WTC11 (cell line): ENCODE data around the gene WWOX. TPM values are rescaled to one million over a fixed set of nuclear protein-coding genes. Genes with fewer than 3 reads are reported as not detected.

Source experiments
- ATAC-seq: fragments of 200-7000 bp; cut with Tn5 transposase; 2 replicates; pipeline ENCODE4 v1.10.0; 2021; ENCODE audit warnings: mild to moderate bottlenecking, moderate library complexity
- CTCF ChIA-PET: fragments of 300-600 bp; sonication (Branson Sonifier 250); formaldehyde crosslinking; loops from one replicate; lab custom pipeline; 2021; ENCODE audit warnings: antibody characterized with exemption; lab: Charles Lee
- POLR2A ChIA-PET: fragments of 350-600 bp; sonication (Branson Sonifier 250); formaldehyde crosslinking; loops from one replicate; lab custom pipeline; 2021; ENCODE audit warnings: antibody characterized with exemption; lab: Charles Lee
- DNase-seq: peaks from one replicate; pipeline ENCODE4 v3.0.0; 2021; ENCODE audit warnings: low spot score
- H3K27ac Mint-ChIP-seq: 2 replicates; pipeline ENCODE4 v1.8.0; 2021; ENCODE audit warnings: mixed read lengths
- H3K27me3 Mint-ChIP-seq: 2 replicates; pipeline ENCODE4 v1.8.0; 2021; ENCODE audit warnings: low read depth, mild to moderate bottlenecking, moderate library complexity, mixed read lengths
- H3K36me3 Mint-ChIP-seq: 2 replicates; pipeline ENCODE4 v1.8.0; 2021; ENCODE audit warnings: mixed read lengths
- H3K4me1 Mint-ChIP-seq: 2 replicates; pipeline ENCODE4 v1.8.0; 2022; ENCODE audit warnings: mixed read lengths
- H3K4me3 Mint-ChIP-seq: 2 replicates; pipeline ENCODE4 v1.8.0; 2021; ENCODE audit warnings: mild to moderate bottlenecking, moderate library complexity, mixed read lengths
- H3K9me3 Mint-ChIP-seq: 2 replicates; pipeline ENCODE4 v1.8.0; 2021; ENCODE audit warnings: mixed read lengths
- CBFB ChIP-seq: sonication (generic); formaldehyde crosslinking; IDR thresholded peaks from 2 replicates; pipeline ENCODE4 v1.8.1; 2022; ENCODE audit warnings: mild to moderate bottlenecking, low read depth, missing genetic modification reagents
- GTF2I ChIP-seq: fragments of 250-450 bp; sonication (Bioruptor Pico); conservative IDR thresholded peaks from 2 replicates; pipeline ENCODE4 v1.4.0; 2021; ENCODE audit warnings: mild to moderate bottlenecking
- KAT7 ChIP-seq: sonication (generic); formaldehyde crosslinking; IDR thresholded peaks from 2 replicates; pipeline ENCODE4 v1.8.1; 2023; ENCODE audit warnings: missing genetic modification reagents, mild to moderate bottlenecking, borderline replicate concordance
- MXD4 ChIP-seq: fragments of 250-450 bp; sonication (Bioruptor Pico); IDR thresholded peaks from 2 replicates; pipeline ENCODE4 v1.8.0; 2021; ENCODE audit warnings: mild to moderate bottlenecking, moderate library complexity, borderline replicate concordance
- PRRX2 ChIP-seq: fragments of 250-450 bp; sonication (Bioruptor Pico); IDR thresholded peaks from 2 replicates; pipeline ENCODE4 v1.8.0; 2021; ENCODE audit warnings: mild to moderate bottlenecking
- SMAD4 ChIP-seq: sonication (generic); formaldehyde crosslinking; IDR thresholded peaks from 2 replicates; pipeline ENCODE4 v1.8.0; 2022; ENCODE audit warnings: mild to moderate bottlenecking, missing genetic modification reagents
- TEAD1 ChIP-seq: sonication (generic); formaldehyde crosslinking; IDR thresholded peaks from 2 replicates; pipeline ENCODE4 v1.8.0; 2022; ENCODE audit warnings: mild to moderate bottlenecking, missing genetic modification reagents
- ZNF263 ChIP-seq: sonication (generic); formaldehyde crosslinking; IDR thresholded peaks from 2 replicates; pipeline ENCODE4 v1.8.1; 2022; ENCODE audit warnings: low read depth, mild to moderate bottlenecking, moderate library complexity, missing genetic modification reagents
- total RNA-seq: library from RNA; stranded (reverse); gene quantifications from 3 replicates; pipeline ENCODE4 v1.2.3, GENCODE V29; 2021
- TF ChIP-seq, protein P1 (sequence below): fragments of 250-450 bp; sonication (Bioruptor Pico); conservative IDR thresholded peaks from 2 replicates; pipeline ENCODE4 v1.9.0; 2021; ENCODE audit warnings: mild to moderate bottlenecking
- TF ChIP-seq, protein P2 (sequence below): sonication (generic); formaldehyde crosslinking; IDR thresholded peaks from 2 replicates; pipeline ENCODE4 v1.8.0; 2023; ENCODE audit warnings: missing genetic modification reagents, mild to moderate bottlenecking, borderline replicate concordance
- TF ChIP-seq, protein P3 (sequence below): sonication (generic); formaldehyde crosslinking; IDR thresholded peaks from 2 replicates; pipeline ENCODE4 v1.8.0; 2022; ENCODE audit warnings: mild to moderate bottlenecking, missing genetic modification reagents

Gene WWOX
- total RNA-seq, 1 experiment from 2014 or later = 15.7 TPM

DNA sequence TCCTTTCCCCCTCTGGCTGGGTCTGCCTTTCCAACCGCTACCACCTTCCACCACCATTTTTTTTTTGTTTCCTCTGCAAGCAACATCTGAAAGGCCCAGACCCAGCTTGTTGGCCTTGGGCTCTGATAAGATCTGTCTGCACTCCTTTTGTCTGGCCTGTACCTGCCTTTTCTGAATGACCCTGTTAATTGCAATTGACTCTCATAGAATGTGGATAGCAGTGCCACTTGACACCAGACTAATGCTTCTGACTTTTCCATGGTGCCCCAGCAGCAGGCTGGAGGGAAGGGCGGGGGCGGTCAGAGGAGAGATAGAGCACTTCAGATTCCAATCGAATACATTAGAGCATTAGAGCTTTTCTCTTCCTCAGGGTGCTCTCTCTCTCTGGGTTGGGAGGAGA is 538.9 kb downstream of the WWOX start (continued):
- no peak for TF ChIP-seq KAT7

DNA sequence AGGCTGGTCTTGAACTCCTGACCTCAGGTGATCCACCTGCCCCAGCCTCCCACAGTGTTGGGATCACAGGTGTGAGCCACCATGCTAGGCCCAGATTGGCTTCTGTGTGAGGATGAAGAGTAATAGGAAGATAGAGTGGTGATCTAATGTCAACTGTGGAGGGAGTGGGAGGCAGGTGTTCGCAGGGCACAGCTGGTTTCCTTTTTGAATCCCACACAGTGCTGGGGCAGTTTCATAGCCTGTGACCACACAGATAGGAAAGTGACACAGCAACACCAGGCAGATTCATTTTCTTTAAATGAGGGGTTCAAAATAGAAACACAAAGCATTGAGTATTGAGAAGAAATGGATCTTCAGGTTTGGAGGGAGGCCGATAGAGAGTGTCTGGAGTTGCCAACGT is 540.3 kb downstream of the WWOX start:
- H3K9me3 Mint-ChIP-seq = no peaks in the 10 kb centered on the region
- H3K4me3 Mint-ChIP-seq = no peak overlapping the region
- no peaks in the 10 kb centered on the region for H3K36me3 Mint-ChIP-seq
- ChIA-PET POLR2A (no interaction called here), CTCF (no interaction called here)
- ATAC-seq = no peak
- H3K27me3 Mint-ChIP-seq = no peaks in the 10 kb centered on the region; the same call in 1 of the 2 replicates
- no peak for DNase-seq
- peaks cover 29% of the 10 kb centered on the region for H3K4me1 Mint-ChIP-seq
- no peak for TF ChIP-seq GTF2I (CRISPR knock-in tag)
- TF ChIP-seq, protein P1, sequence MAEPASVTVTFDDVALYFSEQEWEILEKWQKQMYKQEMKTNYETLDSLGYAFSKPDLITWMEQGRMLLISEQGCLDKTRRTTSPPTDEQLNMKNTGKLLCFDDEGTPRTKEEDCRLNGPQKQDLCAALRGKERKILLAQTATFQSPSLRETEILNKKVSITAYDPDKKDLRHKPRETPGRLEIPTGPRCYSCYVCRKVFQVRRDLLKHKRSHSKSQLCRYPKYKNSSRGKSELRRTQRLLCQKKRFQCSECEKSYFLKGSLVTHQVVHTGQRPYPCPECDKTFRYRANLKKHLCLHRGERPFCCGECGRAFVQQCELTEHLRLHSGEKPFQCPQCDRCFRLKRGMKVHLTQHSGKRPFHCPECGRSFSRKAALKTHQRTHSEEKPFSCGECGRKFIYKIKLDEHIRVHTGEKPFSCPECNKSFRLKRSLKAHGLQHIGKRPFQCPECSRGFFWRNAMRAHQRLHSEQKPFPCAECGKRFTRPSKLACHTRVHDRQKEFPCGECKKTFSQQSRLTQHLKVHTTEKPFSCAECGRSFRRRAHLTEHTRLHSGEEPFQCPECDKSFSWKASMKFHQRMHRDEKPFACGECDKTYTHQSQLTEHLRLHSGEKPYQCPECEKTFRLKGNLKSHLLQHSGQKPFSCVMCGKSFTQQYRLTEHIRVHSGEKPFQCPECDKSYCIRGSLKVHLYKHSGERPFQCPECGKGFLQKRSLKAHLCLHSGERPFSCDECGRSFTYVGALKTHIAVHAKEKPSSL (CRISPR knock-in tag) = no peak
- no peak for TF ChIP-seq TEAD1
- no peak for TF ChIP-seq SMAD4
- no peak for TF ChIP-seq CBFB (CRISPR knock-in tag)
- no peak for TF ChIP-seq ZNF263 (CRISPR knock-in tag)
- H3K27ac Mint-ChIP-seq = no peak overlapping the region; the same call in 1 of the 2 replicates

DNA sequence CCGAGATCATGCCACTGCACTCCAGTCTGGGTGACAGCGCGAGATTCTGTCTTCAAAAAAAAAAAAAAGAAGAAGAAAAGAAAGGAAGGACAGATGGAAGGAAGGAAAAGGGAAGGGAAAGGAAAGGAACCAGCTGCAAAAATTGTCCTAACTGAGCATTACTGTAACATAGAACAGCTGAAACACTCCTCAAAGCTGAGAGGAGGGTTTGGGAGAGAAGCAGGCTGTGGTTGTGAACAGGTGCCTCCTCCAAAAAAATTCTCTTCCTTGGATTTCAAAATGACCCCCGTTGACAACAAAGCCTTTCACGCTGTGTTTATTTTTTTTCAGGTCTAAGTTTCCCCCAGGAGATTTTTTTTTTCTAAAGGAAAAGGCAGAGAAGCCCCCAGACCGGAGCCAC is 541.4 kb downstream of the WWOX start:
- no peak for ATAC-seq
- no peak overlapping the region for H3K4me3 Mint-ChIP-seq

More for the DNA sequence above, 541.4 kb downstream of the WWOX start:
- TF ChIP-seq, protein P2, sequence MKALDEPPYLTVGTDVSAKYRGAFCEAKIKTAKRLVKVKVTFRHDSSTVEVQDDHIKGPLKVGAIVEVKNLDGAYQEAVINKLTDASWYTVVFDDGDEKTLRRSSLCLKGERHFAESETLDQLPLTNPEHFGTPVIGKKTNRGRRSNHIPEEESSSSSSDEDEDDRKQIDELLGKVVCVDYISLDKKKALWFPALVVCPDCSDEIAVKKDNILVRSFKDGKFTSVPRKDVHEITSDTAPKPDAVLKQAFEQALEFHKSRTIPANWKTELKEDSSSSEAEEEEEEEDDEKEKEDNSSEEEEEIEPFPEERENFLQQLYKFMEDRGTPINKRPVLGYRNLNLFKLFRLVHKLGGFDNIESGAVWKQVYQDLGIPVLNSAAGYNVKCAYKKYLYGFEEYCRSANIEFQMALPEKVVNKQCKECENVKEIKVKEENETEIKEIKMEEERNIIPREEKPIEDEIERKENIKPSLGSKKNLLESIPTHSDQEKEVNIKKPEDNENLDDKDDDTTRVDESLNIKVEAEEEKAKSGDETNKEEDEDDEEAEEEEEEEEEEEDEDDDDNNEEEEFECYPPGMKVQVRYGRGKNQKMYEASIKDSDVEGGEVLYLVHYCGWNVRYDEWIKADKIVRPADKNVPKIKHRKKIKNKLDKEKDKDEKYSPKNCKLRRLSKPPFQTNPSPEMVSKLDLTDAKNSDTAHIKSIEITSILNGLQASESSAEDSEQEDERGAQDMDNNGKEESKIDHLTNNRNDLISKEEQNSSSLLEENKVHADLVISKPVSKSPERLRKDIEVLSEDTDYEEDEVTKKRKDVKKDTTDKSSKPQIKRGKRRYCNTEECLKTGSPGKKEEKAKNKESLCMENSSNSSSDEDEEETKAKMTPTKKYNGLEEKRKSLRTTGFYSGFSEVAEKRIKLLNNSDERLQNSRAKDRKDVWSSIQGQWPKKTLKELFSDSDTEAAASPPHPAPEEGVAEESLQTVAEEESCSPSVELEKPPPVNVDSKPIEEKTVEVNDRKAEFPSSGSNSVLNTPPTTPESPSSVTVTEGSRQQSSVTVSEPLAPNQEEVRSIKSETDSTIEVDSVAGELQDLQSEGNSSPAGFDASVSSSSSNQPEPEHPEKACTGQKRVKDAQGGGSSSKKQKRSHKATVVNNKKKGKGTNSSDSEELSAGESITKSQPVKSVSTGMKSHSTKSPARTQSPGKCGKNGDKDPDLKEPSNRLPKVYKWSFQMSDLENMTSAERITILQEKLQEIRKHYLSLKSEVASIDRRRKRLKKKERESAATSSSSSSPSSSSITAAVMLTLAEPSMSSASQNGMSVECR (CRISPR knock-in tag) = no peak
- no peak for TF ChIP-seq MXD4
- TF ChIP-seq, protein P3, sequence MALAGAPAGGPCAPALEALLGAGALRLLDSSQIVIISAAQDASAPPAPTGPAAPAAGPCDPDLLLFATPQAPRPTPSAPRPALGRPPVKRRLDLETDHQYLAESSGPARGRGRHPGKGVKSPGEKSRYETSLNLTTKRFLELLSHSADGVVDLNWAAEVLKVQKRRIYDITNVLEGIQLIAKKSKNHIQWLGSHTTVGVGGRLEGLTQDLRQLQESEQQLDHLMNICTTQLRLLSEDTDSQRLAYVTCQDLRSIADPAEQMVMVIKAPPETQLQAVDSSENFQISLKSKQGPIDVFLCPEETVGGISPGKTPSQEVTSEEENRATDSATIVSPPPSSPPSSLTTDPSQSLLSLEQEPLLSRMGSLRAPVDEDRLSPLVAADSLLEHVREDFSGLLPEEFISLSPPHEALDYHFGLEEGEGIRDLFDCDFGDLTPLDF (CRISPR knock-in tag) = no peak
- TF ChIP-seq, protein P1 (CRISPR knock-in tag) = no peak
- no peak for TF ChIP-seq PRRX2
- CTCF ChIA-PET = no interaction called here
- no peaks in the 10 kb centered on the region; the same call in 1 of the 2 replicates for H3K27me3 Mint-ChIP-seq
- POLR2A ChIA-PET = interaction anchor here (0.7 kb wide), 1 partner anchor 280 kb away, joined by 3 read pairs; no protein-coding TSS in a partner anchor
- DNase-seq = no peak
- no peaks in the 10 kb centered on the region for H3K36me3 Mint-ChIP-seq
- no peak overlapping the region for H3K27ac Mint-ChIP-seq
- H3K4me1 Mint-ChIP-seq = peaks cover 34% of the 10 kb centered on the region
- peaks cover 7% of the 10 kb centered on the region for H3K9me3 Mint-ChIP-seq
